ENCODE measurements around the gene PTPRT. TPM values are rescaled to one million over a fixed set of nuclear protein-coding genes. Genes with fewer than 3 reads are reported as not detected.

The PTPRT gene
- total RNA-seq, 1 experiment from 2014 or later, result not detected

- DNase-seq (ENCODE audit: low read depth, low spot score) (no peak), ATAC-seq (no peak)
- BruUV-seq (replicated peaks), result no TSS peak
- no peak overlapping the region for H3K27ac ChIP-seq (ENCODE audit: low read length)
- no peaks in the 10 kb centered on the region for H3K4me1 ChIP-seq (ENCODE audit: control insufficient read depth, insufficient read depth, low read length)
- CTCF ChIA-PET, result no interaction called here
- intact Hi-C loops (cut with micrococcal nuclease; ENCODE audit: unreplicated experiment), result no loop called here
- H3K9me3 ChIP-seq (ENCODE audit: control insufficient read depth, insufficient read depth, low read depth, low read length), result no peaks in the 10 kb centered on the region
- H3K36me3 ChIP-seq (ENCODE audit: control insufficient read depth, insufficient read depth, low read length), result no peaks in the 10 kb centered on the region
- H3K4me3 ChIP-seq (ENCODE audit: low read depth in 2 of 2, low read length in 2 of 2), result no peak overlapping the region
- no peak for TF ChIP-seq REST (IDR thresholded peaks at IDR 0.05; ENCODE audit: insufficient read depth in 1 of 2, low read depth in 2 of 2, low read length in 1 of 2)
- no peaks in the 10 kb centered on the region for H3K27me3 ChIP-seq (ENCODE audit: control insufficient read depth, insufficient read depth, low read length)
- in situ Hi-C loops (cut with HindIII; ENCODE audit: low pct_unique_long_range_greater_than_20kb, low sequenced_read_pairs), result no loop called here
- POLR2A ChIA-PET, result no interaction called here
These were observed 302.9 kb downstream of the PTPRT start for GRCh38 chr20:42886801-42887200.

- in situ Hi-C loops (cut with HindIII; ENCODE audit: low pct_unique_long_range_greater_than_20kb, low sequenced_read_pairs), result no loop called here
- DNase-seq (ENCODE audit: low read depth, low spot score) (no peak), ATAC-seq (no peak)
- no peaks in the 10 kb centered on the region for H3K4me1 ChIP-seq (ENCODE audit: control insufficient read depth, insufficient read depth, low read length)
- TF ChIP-seq TCF7L2 (IDR thresholded peaks at IDR 0.05; ENCODE audit: low read depth, low read length) (no peak), CTCF (IDR thresholded peaks at IDR 0.05) (no peak), POLR2AphosphoS5 (IDR thresholded peaks at IDR 0.05; ENCODE audit: low read depth, low read length) (no peak), REST (IDR thresholded peaks at IDR 0.05; ENCODE audit: insufficient read depth in 1 of 2, low read depth in 2 of 2, low read length in 1 of 2) (no peak), SIN3A (IDR thresholded peaks at IDR 0.05; ENCODE audit: borderline replicate concordance, insufficient read depth, low read depth, low read length) (no peak)
- no TSS peak for BruUV-seq (replicated peaks)
- H3K27ac ChIP-seq (ENCODE audit: low read length), result no peak overlapping the region
- H3K27me3 ChIP-seq (ENCODE audit: control insufficient read depth, insufficient read depth, low read length), result no peaks in the 10 kb centered on the region
- H3K9me3 ChIP-seq (ENCODE audit: control insufficient read depth, insufficient read depth, low read depth, low read length), result no peaks in the 10 kb centered on the region
- ChIA-PET CTCF (no interaction called here), POLR2A (no interaction called here)
- H3K36me3 ChIP-seq (ENCODE audit: control insufficient read depth, insufficient read depth, low read length), result no peaks in the 10 kb centered on the region
- H3K4me3 ChIP-seq (ENCODE audit: low read depth in 2 of 2, low read length in 2 of 2), result no peak overlapping the region
- intact Hi-C loops (cut with micrococcal nuclease; ENCODE audit: unreplicated experiment), result no loop called here
These were observed 303.7 kb downstream of the PTPRT start for GRCh38 chr20:42886046-42886445.

Data from Panc1 (cell line).